Activated T-helper 1 cell treated with Interleukin-2 at 50 U/mL for 16 hours (primary cell): Measurements from ENCODE around the gene PRKAG2.

ENCODE experiments used
- DNase-seq: peaks from one replicate; pipeline ENCODE4 v3.0.0-alpha.2; 2020; ENCODE audit warnings: low read depth

Gene PRKAG2

GRCh38 chr7:151817981-151818673 is 58.8 kb downstream of the PRKAG2 start:
- no peak for DNase-seq

GRCh38 chr7:151817315-151817690 is 59.6 kb downstream of the PRKAG2 start:
- no peak for DNase-seq

- no peak for DNase-seq
Observed at GRCh38 chr7:151816562-151817314, 60.2 kb downstream of the PRKAG2 start.

- no peak for DNase-seq
Observed at GRCh38 chr7:151815419-151815818, 61.5 kb downstream of the PRKAG2 start.

GRCh38 chr7:151814400-151815009 is 62.4 kb downstream of the PRKAG2 start:
- no peak for DNase-seq

- no peak for DNase-seq
Observed at GRCh38 chr7:151813997-151814396, 62.9 kb downstream of the PRKAG2 start.

GRCh38 chr7:151813445-151813844 is 63.5 kb downstream of the PRKAG2 start:
- no peak for DNase-seq

- no peak for DNase-seq
Observed at GRCh38 chr7:151812967-151813366, 63.9 kb downstream of the PRKAG2 start.

GRCh38 chr7:151810441-151811232 is 66.3 kb downstream of the PRKAG2 start:
- no peak for DNase-seq

GRCh38 chr7:151809864-151810170 is 67.1 kb downstream of the PRKAG2 start:
- DNase-seq, result no peak

GRCh38 chr7:151809146-151809863 is 67.6 kb downstream of the PRKAG2 start:
- no peak for DNase-seq

- no peak for DNase-seq
Observed at GRCh38 chr7:151808400-151809145, 68.3 kb downstream of the PRKAG2 start.

GRCh38 chr7:151807846-151808245 is 69.1 kb downstream of the PRKAG2 start:
- DNase-seq, result no peak

- DNase-seq, result no peak
Observed at GRCh38 chr7:151806952-151807775, 69.8 kb downstream of the PRKAG2 start.

- DNase-seq, result no peak
Observed at GRCh38 chr7:151806204-151806603, 70.7 kb downstream of the PRKAG2 start.

GRCh38 chr7:151805191-151805590 is 71.7 kb downstream of the PRKAG2 start:
- DNase-seq, result no peak

GRCh38 chr7:151804756-151805155 is 72.2 kb downstream of the PRKAG2 start:
- no peak for DNase-seq

- DNase-seq, result no peak
Observed at GRCh38 chr7:151803841-151804240, 73.1 kb downstream of the PRKAG2 start.

- DNase-seq, result no peak
Observed at GRCh38 chr7:151802469-151802846, 74.5 kb downstream of the PRKAG2 start.

GRCh38 chr7:151801782-151802468 is 75.0 kb downstream of the PRKAG2 start:
- no peak for DNase-seq
